Neural progenitor cell (in vitro differentiated cells): ENCODE results near the gene TFAM.

ENCODE experiments used
- EZH2 ChIP-seq: fragments of 200-600 bp; sonication (generic); IDR thresholded peaks from 2 replicates; pipeline ENCODE4 v1.6.1; 2017; ENCODE audit warnings: antibody characterized with exemption, mild to moderate bottlenecking, moderate library complexity
- TF ChIP-seq, protein P1 (sequence below): fragments of 200-600 bp; sonication (generic); IDR thresholded peaks from 2 replicates; pipeline ENCODE4 v1.5.1; 2017; ENCODE audit warnings: antibody characterized with exemption, mild to moderate bottlenecking

DNA sequence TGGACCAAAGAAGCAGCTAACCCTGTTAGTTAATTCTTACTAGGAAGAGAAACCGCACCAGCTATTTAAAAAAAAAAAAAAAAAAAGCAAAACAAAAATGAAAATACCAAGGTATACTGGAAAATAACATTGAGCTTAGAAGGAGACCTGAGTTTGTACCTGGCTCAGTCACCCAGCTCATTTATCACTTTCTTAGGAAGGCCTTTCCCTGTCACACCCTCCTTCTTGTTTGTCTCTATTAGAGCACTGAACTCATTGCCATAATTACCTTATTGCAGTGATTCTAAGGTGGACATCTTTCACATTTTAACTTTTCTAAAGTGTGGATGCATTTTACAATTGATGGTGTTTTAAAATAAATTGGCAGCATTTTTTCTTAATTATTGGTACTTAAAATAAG is 26.3 kb upstream of the TFAM start:
- TF ChIP-seq EZH2: no peak
- TF ChIP-seq, protein P1, sequence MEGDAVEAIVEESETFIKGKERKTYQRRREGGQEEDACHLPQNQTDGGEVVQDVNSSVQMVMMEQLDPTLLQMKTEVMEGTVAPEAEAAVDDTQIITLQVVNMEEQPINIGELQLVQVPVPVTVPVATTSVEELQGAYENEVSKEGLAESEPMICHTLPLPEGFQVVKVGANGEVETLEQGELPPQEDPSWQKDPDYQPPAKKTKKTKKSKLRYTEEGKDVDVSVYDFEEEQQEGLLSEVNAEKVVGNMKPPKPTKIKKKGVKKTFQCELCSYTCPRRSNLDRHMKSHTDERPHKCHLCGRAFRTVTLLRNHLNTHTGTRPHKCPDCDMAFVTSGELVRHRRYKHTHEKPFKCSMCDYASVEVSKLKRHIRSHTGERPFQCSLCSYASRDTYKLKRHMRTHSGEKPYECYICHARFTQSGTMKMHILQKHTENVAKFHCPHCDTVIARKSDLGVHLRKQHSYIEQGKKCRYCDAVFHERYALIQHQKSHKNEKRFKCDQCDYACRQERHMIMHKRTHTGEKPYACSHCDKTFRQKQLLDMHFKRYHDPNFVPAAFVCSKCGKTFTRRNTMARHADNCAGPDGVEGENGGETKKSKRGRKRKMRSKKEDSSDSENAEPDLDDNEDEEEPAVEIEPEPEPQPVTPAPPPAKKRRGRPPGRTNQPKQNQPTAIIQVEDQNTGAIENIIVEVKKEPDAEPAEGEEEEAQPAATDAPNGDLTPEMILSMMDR: no peak
